Gastroesophageal sphincter (tissue), 4 donors: ENCODE results near the gene NLRP4. TPM values are rescaled to one million over a fixed set of nuclear protein-coding genes. Genes with fewer than 3 reads are reported as not detected.

ENCODE experiments used
- ATAC-seq: fragments of 150-250 bp; one replicate; pipeline ENCODE4 v1.9.1; 2016; ENCODE audit warnings: mild to moderate bottlenecking, moderate library complexity
- H3K27ac ChIP-seq, 4 donors: fragments of 200-600 bp; sonication (generic) in 3 of 4; 1 replicate in 3 of 4; 2 replicates in 1 of 4; pipeline ENCODE4 v1.5.1; 2016 to 2019
- H3K27me3 ChIP-seq: fragments of 200-600 bp; sonication (generic); one replicate; pipeline ENCODE4 v1.5.1; 2019
- H3K36me3 ChIP-seq, 2 donors: fragments of 200-600 bp; sonication (generic); one replicate each; pipeline ENCODE4 v1.5.1; 2019; ENCODE audit warnings: control low read depth in 1 of 2
- H3K4me1 ChIP-seq, 3 donors: fragments of 200-600 bp; sonication (generic); 1 replicate in 2 of 3; 2 replicates in 1 of 3; pipeline ENCODE4 v1.5.1; 2016 to 2019; ENCODE audit warnings: control low read depth in 2 of 3
- H3K4me3 ChIP-seq, 2 donors: fragments of 200-600 bp; sonication (generic); one replicate each; pipeline ENCODE4 v1.5.1; 2019; ENCODE audit warnings: mild to moderate bottlenecking in 1 of 2, moderate library complexity in 1 of 2
- H3K9me3 ChIP-seq, 3 donors: fragments of 200-600 bp; sonication (generic); one replicate each; pipeline ENCODE4 v1.5.1; 2017 to 2019; ENCODE audit warnings: control low read depth in 2 of 3
- WGBS, 2 donors: methylation state at CpG; one replicate each; pipeline ENCODE4 v1.1.5; 2018; ENCODE audit warnings: low coverage in 1 of 2; 5-methylcytosine and 5-hydroxymethylcytosine counted together
- total RNA-seq, 4 donors: library from RNA; depleted of rRNA; stranded (reverse); fragments of >200 nt; gene quantifications; one replicate each; pipeline ENCODE4 v1.1.0, GENCODE V29; 2016
- TF ChIP-seq, protein P1 (sequence below), 4 experiments: fragments of 200-600 bp in 2 of 4; fragments of 450-650 bp in 2 of 4; sonication (generic) in 1 of 4; IDR thresholded peaks; one replicate each; pipeline ENCODE4 v1.5.1; 2017 to 2019; ENCODE audit warnings: antibody characterized with exemption in 4 of 4, mild to moderate bottlenecking in 2 of 4, moderate library complexity in 2 of 4

Gene NLRP4
- total RNA-seq, 4 donors from 2014 or later, result not detected

DNA sequence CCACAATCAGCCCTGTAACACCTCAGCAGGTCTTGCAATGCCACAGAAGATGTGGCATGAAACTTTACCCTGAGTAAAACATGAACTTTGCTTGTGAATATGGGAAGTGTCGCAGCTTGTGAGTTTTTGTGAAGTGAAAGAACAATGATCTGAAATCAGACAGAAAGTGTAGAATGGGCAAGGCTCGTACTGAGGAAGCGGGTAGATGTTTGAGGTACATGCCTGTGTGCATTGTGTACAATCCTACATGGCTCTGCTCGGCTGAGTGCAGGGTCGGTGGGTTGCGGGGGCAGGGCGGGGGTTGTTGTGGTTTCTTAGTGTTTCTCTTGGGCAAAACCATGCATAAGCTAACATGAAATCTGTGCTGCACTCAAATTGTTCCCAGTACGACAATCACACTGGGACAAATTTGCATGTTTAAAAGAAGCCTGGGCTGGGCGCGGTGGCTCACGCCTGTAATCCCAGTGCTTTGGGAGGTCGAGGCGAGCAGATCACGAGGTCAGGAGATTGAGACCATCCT lies 94.7 kb downstream of the NLRP4 start:
- peaks cover 0 to 6% (median 0%) of the 10 kb centered on the region in 3 donors for H3K9me3 ChIP-seq
- H3K36me3 ChIP-seq, result no peaks in the 10 kb centered on the region
- WGBS, 2 donors, result 76 to 77% methylated on average over 7 to 13 of the region's 14 CpGs
- no peak for ATAC-seq
- no peaks in the 10 kb centered on the region for H3K4me1 ChIP-seq
- TF ChIP-seq, protein P1, sequence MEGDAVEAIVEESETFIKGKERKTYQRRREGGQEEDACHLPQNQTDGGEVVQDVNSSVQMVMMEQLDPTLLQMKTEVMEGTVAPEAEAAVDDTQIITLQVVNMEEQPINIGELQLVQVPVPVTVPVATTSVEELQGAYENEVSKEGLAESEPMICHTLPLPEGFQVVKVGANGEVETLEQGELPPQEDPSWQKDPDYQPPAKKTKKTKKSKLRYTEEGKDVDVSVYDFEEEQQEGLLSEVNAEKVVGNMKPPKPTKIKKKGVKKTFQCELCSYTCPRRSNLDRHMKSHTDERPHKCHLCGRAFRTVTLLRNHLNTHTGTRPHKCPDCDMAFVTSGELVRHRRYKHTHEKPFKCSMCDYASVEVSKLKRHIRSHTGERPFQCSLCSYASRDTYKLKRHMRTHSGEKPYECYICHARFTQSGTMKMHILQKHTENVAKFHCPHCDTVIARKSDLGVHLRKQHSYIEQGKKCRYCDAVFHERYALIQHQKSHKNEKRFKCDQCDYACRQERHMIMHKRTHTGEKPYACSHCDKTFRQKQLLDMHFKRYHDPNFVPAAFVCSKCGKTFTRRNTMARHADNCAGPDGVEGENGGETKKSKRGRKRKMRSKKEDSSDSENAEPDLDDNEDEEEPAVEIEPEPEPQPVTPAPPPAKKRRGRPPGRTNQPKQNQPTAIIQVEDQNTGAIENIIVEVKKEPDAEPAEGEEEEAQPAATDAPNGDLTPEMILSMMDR (IDR thresholded peaks at IDR 0.05), result no peak
- no peak overlapping the region for H3K27ac ChIP-seq
- no peak overlapping the region for H3K4me3 ChIP-seq
- peaks cover 7% of the 10 kb centered on the region for H3K27me3 ChIP-seq

Other genes with a start within 250 kb of the NLRP4 start
- gene FIZ1, start 237.0 kb upstream of the NLRP4 start, total RNA-seq, result 10 to 100 TPM in 2 of 4 donors, 1 to 10 TPM in 2; 4.7 to 11.2 (median 9.9) TPM
- gene ZNF524, start 236.3 kb upstream of the NLRP4 start, total RNA-seq, result 10 to 100 TPM; 20.3 to 33.5 (median 26.4) TPM
- 10 to 100 TPM in 1 of 4 donors, 1 to 10 TPM in 3; 4.6 to 12.0 (median 6.4) TPM for gene ZNF865, start 230.9 kb upstream of the NLRP4 start, total RNA-seq
- 1 to 10 TPM in 3 of 4 donors, under 1 TPM in 1; 0.54 to 8.1 (median 4.8) TPM for gene ZNF784, start 212.0 kb upstream of the NLRP4 start, total RNA-seq
- gene ZNF580, start 195.5 kb upstream of the NLRP4 start, total RNA-seq, result 10 to 100 TPM; 28.9 to 44.1 (median 35.2) TPM
- 10 to 100 TPM in 3 of 4 donors, 1 to 10 TPM in 1; 8.4 to 17.5 (median 11.4) TPM for gene ZNF581, start 192.9 kb upstream of the NLRP4 start, total RNA-seq
- 10 to 100 TPM; 11.4 to 28.5 (median 15.5) TPM for gene CCDC106, start 188.3 kb upstream of the NLRP4 start, total RNA-seq
- gene U2AF2, start 181.5 kb upstream of the NLRP4 start, total RNA-seq, result 10 to 100 TPM; 68.9 to 97.9 (median 91.4) TPM
- gene EPN1, start 161.3 kb upstream of the NLRP4 start, total RNA-seq, result 100 to 1,000 TPM in 1 of 4 donors, 10 to 100 TPM in 3; 44.8 to 165 (median 70.2) TPM
- not detected for gene NLRP9, start 98.1 kb upstream of the NLRP4 start, total RNA-seq
- not detected for gene RFPL4A, start 77.4 kb upstream of the NLRP4 start, total RNA-seq
- gene RFPL4AL1, start 67.4 kb upstream of the NLRP4 start, total RNA-seq, result not detected
- not detected for gene NLRP11, start 4.5 kb upstream of the NLRP4 start, total RNA-seq
- gene NLRP13, start 95.8 kb downstream of the NLRP4 start, total RNA-seq, result not detected
- gene NLRP8, start 111.3 kb downstream of the NLRP4 start, total RNA-seq, result not detected
- not detected for gene NLRP5, start 150.2 kb downstream of the NLRP4 start, total RNA-seq